DND-41 (cell line): ENCODE measurements around the gene AAMDC.
"Not testable (repeated sequence)": the region's sequence is repeated elsewhere in the genome, so short reads cannot be mapped to it uniquely, and the experiment has no call there.

Source experiments
- EZH2 ChIP-seq: IDR thresholded peaks from 3 replicates; pipeline ENCODE4 v1.6.1; 2012; ENCODE audit warnings: borderline replicate concordance, low read depth, mild to moderate bottlenecking, moderate library complexity, low read length, inconsistent platforms; ENCODE audit not compliant: severe bottlenecking
- TF ChIP-seq, protein P1 (sequence below): IDR thresholded peaks from 2 replicates; pipeline ENCODE4 v1.5.1; 2012; ENCODE audit warnings: borderline replicate concordance, low read length, moderate library complexity, mild to moderate bottlenecking; ENCODE audit not compliant: poor library complexity, severe bottlenecking; ENCODE audit errors: extremely low read depth

DNA sequence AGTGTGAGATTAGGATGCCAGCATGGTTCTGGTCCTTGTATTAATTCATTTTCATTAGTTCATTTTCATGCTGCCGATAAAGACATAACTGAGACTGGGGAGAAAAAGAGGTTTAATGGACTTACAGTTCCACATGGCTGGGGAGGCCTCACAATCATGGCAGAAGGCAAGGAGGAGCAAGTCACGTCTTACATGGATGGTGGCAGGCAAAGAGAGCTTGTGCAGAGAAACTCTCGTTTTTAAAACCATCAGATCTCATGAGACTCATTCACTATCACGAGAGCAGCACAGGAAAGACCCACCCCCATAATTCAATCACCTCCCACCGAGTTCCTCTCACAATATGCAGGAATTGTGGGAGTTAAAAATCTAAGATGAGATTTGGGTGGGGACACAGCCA is 22.8 kb downstream of the AAMDC start:
- TF ChIP-seq, protein P1, sequence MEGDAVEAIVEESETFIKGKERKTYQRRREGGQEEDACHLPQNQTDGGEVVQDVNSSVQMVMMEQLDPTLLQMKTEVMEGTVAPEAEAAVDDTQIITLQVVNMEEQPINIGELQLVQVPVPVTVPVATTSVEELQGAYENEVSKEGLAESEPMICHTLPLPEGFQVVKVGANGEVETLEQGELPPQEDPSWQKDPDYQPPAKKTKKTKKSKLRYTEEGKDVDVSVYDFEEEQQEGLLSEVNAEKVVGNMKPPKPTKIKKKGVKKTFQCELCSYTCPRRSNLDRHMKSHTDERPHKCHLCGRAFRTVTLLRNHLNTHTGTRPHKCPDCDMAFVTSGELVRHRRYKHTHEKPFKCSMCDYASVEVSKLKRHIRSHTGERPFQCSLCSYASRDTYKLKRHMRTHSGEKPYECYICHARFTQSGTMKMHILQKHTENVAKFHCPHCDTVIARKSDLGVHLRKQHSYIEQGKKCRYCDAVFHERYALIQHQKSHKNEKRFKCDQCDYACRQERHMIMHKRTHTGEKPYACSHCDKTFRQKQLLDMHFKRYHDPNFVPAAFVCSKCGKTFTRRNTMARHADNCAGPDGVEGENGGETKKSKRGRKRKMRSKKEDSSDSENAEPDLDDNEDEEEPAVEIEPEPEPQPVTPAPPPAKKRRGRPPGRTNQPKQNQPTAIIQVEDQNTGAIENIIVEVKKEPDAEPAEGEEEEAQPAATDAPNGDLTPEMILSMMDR: not testable (repeated sequence)
- TF ChIP-seq EZH2: not testable (repeated sequence)
